ENCODE measurements around the gene CYP21A2. TPM values are rescaled to one million over a fixed set of nuclear protein-coding genes. Genes with fewer than 3 reads are reported as not detected.

The CYP21A2 gene
- total and polyA plus RNA-seq, 2 of the 8 experiments (the other 6 are each of a cell fraction or from before 2014, with no cell fraction given), result 0.22 to 0.23 TPM

DNA sequence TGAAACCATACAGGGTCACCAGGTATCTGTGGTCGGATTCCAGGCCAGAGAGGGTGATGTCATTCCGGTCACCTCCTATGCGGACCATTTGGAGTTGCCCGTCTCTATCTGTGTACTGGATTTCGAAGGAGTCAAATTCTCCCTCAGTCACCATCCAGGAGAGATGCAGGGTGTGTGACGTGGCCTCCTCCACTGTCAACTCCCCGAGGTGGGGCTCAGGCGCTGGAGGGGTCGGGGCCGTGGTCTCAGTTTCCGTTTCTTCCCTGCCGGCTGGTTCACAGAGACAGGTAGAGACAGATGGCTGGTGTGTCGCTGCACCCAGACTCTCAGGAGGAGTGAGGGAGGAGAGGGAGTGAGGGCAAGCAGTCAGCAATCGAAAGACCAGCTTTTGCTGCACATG, 30.7 kb downstream of the CYP21A2 start (continued):
- TF ChIP-seq HDAC6 (IDR thresholded peaks at IDR 0.05; ENCODE audit: low read depth, low read length) (no peak), SUZ12 (IDR thresholded peaks at IDR 0.05; ENCODE audit: low read length) (no peak)
